HCT116 (cell line): ENCODE measurements around the gene B3GNT4. TPM values are rescaled to one million over a fixed set of nuclear protein-coding genes. Genes with fewer than 3 reads are reported as not detected.

Source experiments
- ATAC-seq: fragments of 200-7000 bp; cut with Tn5 transposase; 2 replicates; pipeline ENCODE4 v1.9.1; 2020; ENCODE audit warnings: mild to moderate bottlenecking, moderate library complexity
- BruUV-seq: library from RNA; stranded (reverse); fragments of 400-500 nt; replicated peaks from 2 replicates; lab custom pipeline; 2021; lab: Mats Ljungman, UMichigan
- CTCF ChIA-PET: fragments of 300-600 bp; sonication (Branson Sonifier 250); formaldehyde crosslinking; loops from one replicate; lab custom pipeline; 2021; ENCODE audit warnings: antibody characterized with exemption; lab: Charles Lee
- POLR2A ChIA-PET: fragments of 300-600, 350-600 bp; sonication (Branson Sonifier 250); formaldehyde crosslinking; loops from one replicate; lab custom pipeline; 2021; ENCODE audit warnings: antibody characterized with exemption; lab: Charles Lee
- RAD21 ChIA-PET, 2 experiments: fragments of 300-600 bp; sonication (Branson Sonifier 250); formaldehyde crosslinking; loops; one replicate each; lab custom pipeline; 2023; ENCODE audit warnings: low total read pairs in 2 of 2; ENCODE audit not compliant: uncharacterized antibody in 2 of 2, unreplicated experiment in 2 of 2, low non-redundant PET in 1 of 2; lab: Charles Lee
- DNase-seq: peaks from one replicate; pipeline ENCODE4 v3.0.0-alpha.2; 2010; ENCODE audit warnings: low read depth, low spot score
- H2AFZ ChIP-seq: fragments of 200-600 bp; shearing (Covaris generic), sonication (generic); 2 replicates; pipeline ENCODE4 v1.6.1; 2017; ENCODE audit warnings: low read depth, mixed run types, mixed read lengths, antibody characterized with exemption, low read length; ENCODE audit not compliant: poor library complexity, severe bottlenecking
- H3K27ac ChIP-seq: 2 replicates; pipeline ENCODE4 v1.5.1; 2012; ENCODE audit warnings: low read depth, low read length
- H3K27me3 ChIP-seq: fragments of 200-600 bp; sonication (generic); 2 replicates; pipeline ENCODE4 v1.6.1; 2016; ENCODE audit warnings: mixed run types, low read length, mixed read lengths; ENCODE audit not compliant: insufficient read depth
- H3K36me3 ChIP-seq, 2 experiments: fragments of 200-500 bp in 1 of 2; fragments of 200-600 bp in 1 of 2; sonication (Bioruptor generic) in 1 of 2; sonication (generic) in 1 of 2; 2 replicates each; pipeline versions ENCODE4 v1.5.1 to v1.6.1; 2014 to 2016; ENCODE audit warnings: low read length in 2 of 2, inconsistent platforms in 1 of 2, mixed read lengths in 1 of 2, mixed run types in 1 of 2; ENCODE audit not compliant: insufficient read depth in 2 of 2, control insufficient read depth in 1 of 2
- H3K4me1 ChIP-seq, 2 experiments: fragments of 200-600 bp in 1 of 2; sonication (generic) in 1 of 2; 2 replicates each; pipeline versions ENCODE4 v1.5.1 to v1.6.1; 2012 to 2017; ENCODE audit warnings: low read length in 2 of 2, inconsistent platforms in 1 of 2, mild to moderate bottlenecking in 1 of 2, mixed read lengths in 1 of 2, mixed run types in 1 of 2, moderate library complexity in 1 of 2; ENCODE audit not compliant: insufficient read depth in 2 of 2, control insufficient read depth in 1 of 2
- H3K4me2 ChIP-seq: fragments of 200-600 bp; sonication (generic); 2 replicates; pipeline ENCODE4 v1.6.1; 2017; ENCODE audit warnings: mixed run types, low read length, mixed read lengths
- H3K4me3 ChIP-seq, 2 experiments: fragments of 200-600 bp in 1 of 2; sonication (generic) in 1 of 2; replicated peaks in 1 of 2; 2 replicates each; pipeline ENCODE4 v1.5.1; 2011 to 2016; ENCODE audit warnings: low read length in 2 of 2, control low read depth in 1 of 2, low read depth in 1 of 2, mild to moderate bottlenecking in 1 of 2, mixed read lengths in 1 of 2, mixed run types in 1 of 2
- H3K79me2 ChIP-seq: fragments of 200-600 bp; sonication (generic); 2 replicates; pipeline ENCODE4 v1.6.1; 2017; ENCODE audit warnings: mild to moderate bottlenecking, mixed run types, low read length, moderate library complexity, mixed read lengths; ENCODE audit not compliant: insufficient read depth
- H3K9ac ChIP-seq: fragments of 200-600 bp; sonication (generic); 2 replicates; pipeline ENCODE4 v1.6.1; 2016; ENCODE audit warnings: low read length, mixed read lengths
- H3K9me2 ChIP-seq: fragments of 200-600 bp; sonication (generic), shearing (Covaris generic); 2 replicates; pipeline ENCODE4 v1.6.1; 2017; ENCODE audit warnings: mixed run types, mild to moderate bottlenecking, moderate library complexity; ENCODE audit not compliant: insufficient read depth
- H3K9me3 ChIP-seq, 2 experiments: fragments of 200-500 bp in 1 of 2; fragments of 200-600 bp in 1 of 2; sonication (Bioruptor generic) in 1 of 2; sonication (generic) in 1 of 2; 2 replicates each; pipeline ENCODE4 v1.6.1; 2014 to 2017; ENCODE audit warnings: low read length in 2 of 2, mixed read lengths in 2 of 2, inconsistent platforms in 1 of 2, low read depth in 1 of 2, mild to moderate bottlenecking in 1 of 2, mixed run types in 1 of 2, moderate library complexity in 1 of 2; ENCODE audit not compliant: control insufficient read depth in 1 of 2, insufficient read depth in 1 of 2
- H4K20me1 ChIP-seq: fragments of 200-600 bp; sonication (generic), shearing (Covaris generic); 2 replicates; pipeline ENCODE4 v1.6.1; 2017; ENCODE audit warnings: mixed run types, mild to moderate bottlenecking, moderate library complexity; ENCODE audit not compliant: insufficient read depth
- ATF3 ChIP-seq: IDR thresholded peaks from 2 replicates; pipeline ENCODE4 v1.6.1; 2012
- CBX3 ChIP-seq: IDR thresholded peaks from 2 replicates; pipeline ENCODE4 v1.6.1; 2012; ENCODE audit warnings: low read depth
- CEBPB ChIP-seq: IDR thresholded peaks from 2 replicates; pipeline ENCODE4 v1.6.1; 2012; ENCODE audit warnings: low read depth
- CTCF ChIP-seq, 3 experiments: fragments of 200-600 bp in 1 of 3; sonication (generic) in 1 of 3; IDR thresholded peaks in 2 of 3; conservative IDR thresholded peaks in 1 of 3; 2 replicates each; pipeline ENCODE4 v1.5.1; 2012 to 2017; ENCODE audit warnings: low read depth in 2 of 3, low read length in 2 of 3, antibody characterized with exemption in 1 of 3, borderline replicate concordance in 1 of 3, control low read depth in 1 of 3, mild to moderate bottlenecking in 1 of 3, mixed read lengths in 1 of 3, mixed run types in 1 of 3, moderate library complexity in 1 of 3; ENCODE audit not compliant: insufficient read depth in 1 of 3
- EGR1 ChIP-seq: IDR thresholded peaks from 2 replicates; pipeline ENCODE4 v1.6.1; 2012; ENCODE audit warnings: low read depth
- EZH2 ChIP-seq: fragments of 200-600 bp; sonication (generic); IDR thresholded peaks from 2 replicates; pipeline ENCODE4 v1.6.1; 2017; ENCODE audit warnings: antibody characterized with exemption, mixed run types
- EZH2phosphoT487 ChIP-seq: fragments of 200-600 bp; IDR thresholded peaks from 2 replicates; pipeline ENCODE4 v1.6.1; 2018; ENCODE audit warnings: antibody characterized with exemption, borderline replicate concordance
- FOSL1 ChIP-seq: IDR thresholded peaks from 2 replicates; pipeline ENCODE4 v1.6.1; 2012; ENCODE audit warnings: low read depth
- JUND ChIP-seq: IDR thresholded peaks from 2 replicates; pipeline ENCODE4 v1.6.1; 2012
- POLR2A ChIP-seq: IDR thresholded peaks from 2 replicates; pipeline ENCODE4 v1.7.0; 2011; ENCODE audit warnings: borderline replicate concordance; ENCODE audit not compliant: insufficient read depth, insufficient read length; ENCODE audit errors: extremely low read depth
- POLR2AphosphoS5 ChIP-seq: IDR thresholded peaks from 2 replicates; pipeline ENCODE4 v1.6.1; 2011; ENCODE audit warnings: mild to moderate bottlenecking, low read depth, low read length, moderate library complexity
- SIN3A ChIP-seq: IDR thresholded peaks from 2 replicates; pipeline ENCODE4 v1.6.1; 2012; ENCODE audit warnings: low read depth
- SP1 ChIP-seq: IDR thresholded peaks from 2 replicates; pipeline ENCODE4 v1.6.1; 2012; ENCODE audit warnings: low read depth
- YY1 ChIP-seq: IDR thresholded peaks from 2 replicates; pipeline ENCODE4 v1.6.1; 2011; ENCODE audit warnings: low read length, low read depth, moderate library complexity, mild to moderate bottlenecking; ENCODE audit not compliant: insufficient replicate concordance; ENCODE audit errors: extremely low read depth
- ZBTB33 ChIP-seq: IDR thresholded peaks from 2 replicates; pipeline ENCODE4 v1.6.1; 2011; ENCODE audit warnings: mild to moderate bottlenecking, low read length, moderate library complexity; ENCODE audit not compliant: insufficient replicate concordance; ENCODE audit errors: extremely low read depth
- ZNF274 ChIP-seq: fragments of 200-500 bp; sonication (Bioruptor generic); IDR thresholded peaks from 2 replicates; pipeline ENCODE4 v1.6.1; 2014; ENCODE audit warnings: mild to moderate bottlenecking, low read depth, low read length, inconsistent platforms
- intact Hi-C: fragments of 100-400 bp; cut with micrococcal nuclease; formaldehyde crosslinking; loops from 2 replicates; pipeline ENCODE4 v1.10.0; 2022
- total RNA-seq: library from RNA; stranded (reverse); gene quantifications from one replicate; pipeline ENCODE4 v1.2.1, GENCODE V29; 2021; ENCODE audit not compliant: unreplicated experiment

Gene B3GNT4
- total RNA-seq, 1 experiment from 2014 or later, result 7.1 TPM

GRCh38 chr12:122171399-122171798 is 32.1 kb upstream of the B3GNT4 start:
- H3K9ac ChIP-seq, result no peak overlapping the region
- no peak overlapping the region for H2AFZ ChIP-seq
- H3K36me3 ChIP-seq, result no peaks in the 10 kb centered on the region
- TF ChIP-seq FOSL1, result no peak
- no peak for TF ChIP-seq SP1
- no peak for TF ChIP-seq ZBTB33
- no peak for TF ChIP-seq EZH2phosphoT487
- no peak for TF ChIP-seq CTCF (IDR thresholded peaks at IDR 0.05 in 2 of 3, conservative IDR thresholded peaks at IDR 0.05 in 1 of 3; ENCODE audit: borderline replicate concordance in 1 of 3, insufficient read depth in 1 of 3, low read depth in 2 of 3, low read length in 2 of 3)
- TF ChIP-seq ZNF274, result no peak
- TF ChIP-seq SIN3A, result no peak
- no peak for TF ChIP-seq JUND
- no peak for TF ChIP-seq ATF3
- TF ChIP-seq POLR2AphosphoS5, result no peak
- TF ChIP-seq EGR1, result no peak
- TF ChIP-seq CBX3, result no peak
- no peak for TF ChIP-seq EZH2
- TF ChIP-seq YY1, result no peak
- no peak for TF ChIP-seq POLR2A
- no peak for TF ChIP-seq CEBPB
- intact Hi-C loops, result no loop called here
- BruUV-seq, result no TSS peak
- no peak overlapping the region for H3K4me2 ChIP-seq
- ATAC-seq, result no peak
- H4K20me1 ChIP-seq, result no peaks in the 10 kb centered on the region
- H3K27me3 ChIP-seq, result no peaks in the 10 kb centered on the region; the same call in 1 of the 2 replicates
- H3K4me1 ChIP-seq, result no peaks in the 10 kb centered on the region
- H3K79me2 ChIP-seq, result no peaks in the 10 kb centered on the region
- DNase-seq, result no peak
- H3K27ac ChIP-seq, result no peak overlapping the region
- ChIA-PET POLR2A (no interaction called here), RAD21 (no interaction called here), CTCF (no interaction called here)
- no peak overlapping the region for H3K4me3 ChIP-seq
- no peaks in the 10 kb centered on the region for H3K9me2 ChIP-seq
- no peaks in the 10 kb centered on the region for H3K9me3 ChIP-seq
